Measurements from ENCODE around the gene CALHM6. TPM values are rescaled to one million over a fixed set of nuclear protein-coding genes. Genes with fewer than 3 reads are reported as not detected.

CALHM6 gene
- total and polyA plus RNA-seq, 9 of the 15 experiments (the other 6 are each of a cell fraction or from before 2014, with no cell fraction given), result 0.24 TPM; not detected in 8

GRCh38 chr6:116500969-116501433 lies 39.8 kb downstream of the CALHM6 start (continued):
- TF ChIP-seq E2F6 (IDR thresholded peaks at IDR 0.05; ENCODE audit: borderline replicate concordance in 1 of 2, extremely low read depth in 1 of 2, insufficient read depth in 1 of 2, insufficient read length in 1 of 2, low read depth in 1 of 2, low read length in 1 of 2, poor library complexity in 1 of 2, severe bottlenecking in 1 of 2) (peak in 1 of 2 experiments; percentile 27), FIP1L1 (IDR thresholded peaks at IDR 0.05; ENCODE audit: low read depth, low read length, poor library complexity, severe bottlenecking) (no peak), ATF1 (CRISPR knock-in tag; IDR thresholded peaks at IDR 0.05) (no peak), ATF1 (tag; IDR thresholded peaks at IDR 0.05) (0 out of 2 replicates have a peak, but pooled peaks have one; percentile 27), CBFA2T3 (IDR thresholded peaks at IDR 0.05) (peak; percentile 54), TARDBP (IDR thresholded peaks at IDR 0.05) (no peak), HDAC1 (IDR thresholded peaks at IDR 0.05) (peak in 1 of 2 experiments; percentile 49; a peak in 1 of 4 replicates), PHF20 (IDR thresholded peaks at IDR 0.05; ENCODE audit: partially characterized antibody) (no peak), HDAC2 (IDR thresholded peaks at IDR 0.05) (peak; percentile 38; the same call in 1 of the 2 replicates), KLF6 (CRISPR knock-in tag; IDR thresholded peaks at IDR 0.05; ENCODE audit: borderline replicate concordance) (no peak), ZNF232 (CRISPR knock-in tag; IDR thresholded peaks at IDR 0.05) (no peak), ZNF280B (CRISPR knock-in tag; IDR thresholded peaks at IDR 0.05) (no peak), TRIM28 (IDR thresholded peaks at IDR 0.05) (no peak; the same call in 1 of the 2 replicates), ARID1B (IDR thresholded peaks at IDR 0.05) (peak; percentile 49; the same call in 1 of the 2 replicates), ETV5 (CRISPR knock-in tag; IDR thresholded peaks at IDR 0.05; ENCODE audit: low read depth) (no peak), EGR1 (conservative IDR thresholded peaks at IDR 0.05) (peak; percentile 84), TRIM24 (IDR thresholded peaks at IDR 0.05) (peak in 1 of 2 experiments; percentile 32; a peak in 1 of 4 replicates), PURB (CRISPR knock-in tag; IDR thresholded peaks at IDR 0.05; ENCODE audit: low read depth) (no peak), CTBP1 (IDR thresholded peaks at IDR 0.05; ENCODE audit: borderline replicate concordance) (peak; percentile 53; the same call in 1 of the 2 replicates), MBD1 (CRISPR knock-in tag; IDR thresholded peaks at IDR 0.05) (no peak), MEIS2 (IDR thresholded peaks at IDR 0.05; ENCODE audit: partially characterized antibody) (no peak), CTCF (IDR thresholded peaks at IDR 0.05 in 2 of 3, conservative IDR thresholded peaks at IDR 0.05 in 1 of 3; ENCODE audit: insufficient read depth in 2 of 3, low read depth in 1 of 3, low read length in 3 of 3) (peak in 1 of 3 experiments; percentile 5; a peak in 2 of 6 replicates), NR0B1 (IDR thresholded peaks at IDR 0.05; ENCODE audit: partially characterized antibody) (no peak)
